HG03039 (cell line): ENCODE data around the gene CABLES2.

ENCODE experiments used
- ATAC-seq: cut with Tn5 transposase; IDR thresholded peaks from one replicate; pipeline ENCODE4 v1.9.1; 2021; ENCODE audit warnings: mild to moderate bottlenecking, moderate library complexity; ENCODE audit not compliant: unreplicated experiment

The CABLES2 gene

DNA sequence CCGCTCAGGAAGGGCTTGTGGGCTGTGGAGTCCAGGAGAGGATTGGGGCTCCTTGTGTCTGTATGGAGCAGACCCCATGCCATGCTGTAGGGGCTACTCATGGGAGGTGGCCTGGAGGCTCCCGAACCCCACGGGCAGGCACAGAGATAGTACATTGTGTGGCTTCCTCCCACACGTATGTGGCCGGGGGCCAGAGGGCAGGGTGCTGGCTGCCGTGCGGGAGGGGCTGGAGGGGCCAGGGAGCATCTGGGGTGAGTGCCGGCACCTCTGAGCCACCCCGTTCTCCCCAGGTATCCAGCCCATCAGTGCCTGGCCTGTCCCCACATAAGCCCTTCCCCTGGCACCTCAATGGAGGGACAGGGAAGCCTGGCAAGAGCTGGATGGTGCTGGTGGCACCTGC is 12.7 kb upstream of the CABLES2 start:
- no peak for ATAC-seq

DNA sequence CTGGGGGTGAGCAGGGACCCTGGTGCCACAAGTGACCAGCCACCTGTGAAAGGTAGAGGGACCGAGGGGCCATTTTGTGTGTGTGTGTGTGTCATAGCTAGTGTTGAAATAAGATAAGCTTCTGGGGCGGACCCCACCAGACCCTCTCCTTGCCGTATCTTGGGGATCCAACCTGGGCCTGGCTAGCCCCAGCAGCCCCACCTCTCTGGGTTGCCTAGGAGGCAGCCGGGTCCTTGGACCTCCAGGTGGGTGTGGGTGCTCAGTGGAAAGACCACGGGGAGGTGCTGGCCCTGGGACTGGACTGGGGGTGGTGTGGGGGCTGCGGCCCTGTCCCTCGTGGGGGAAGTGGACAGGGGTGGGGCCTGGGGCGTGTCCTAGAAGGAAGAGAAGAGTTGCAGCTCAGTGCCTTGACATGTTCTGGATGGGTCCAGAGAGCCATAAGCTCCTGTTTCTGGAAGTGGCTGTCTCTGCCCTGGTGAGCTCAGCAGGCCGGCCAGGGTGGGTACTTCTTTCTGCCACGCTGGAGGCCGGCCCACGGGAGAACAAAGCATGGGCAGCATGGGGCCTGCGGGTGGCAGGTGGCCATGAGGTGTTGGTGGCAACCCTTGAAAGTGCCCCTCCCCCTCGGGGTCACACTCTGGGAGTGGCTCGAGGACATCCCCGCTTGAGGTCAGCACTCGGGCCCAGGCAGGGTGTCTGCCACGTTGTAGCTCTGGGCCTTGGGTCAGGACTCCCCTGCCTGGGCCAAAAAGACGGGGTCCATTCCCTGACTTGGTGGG is 11.8 kb upstream of the CABLES2 start:
- no peak for ATAC-seq

DNA sequence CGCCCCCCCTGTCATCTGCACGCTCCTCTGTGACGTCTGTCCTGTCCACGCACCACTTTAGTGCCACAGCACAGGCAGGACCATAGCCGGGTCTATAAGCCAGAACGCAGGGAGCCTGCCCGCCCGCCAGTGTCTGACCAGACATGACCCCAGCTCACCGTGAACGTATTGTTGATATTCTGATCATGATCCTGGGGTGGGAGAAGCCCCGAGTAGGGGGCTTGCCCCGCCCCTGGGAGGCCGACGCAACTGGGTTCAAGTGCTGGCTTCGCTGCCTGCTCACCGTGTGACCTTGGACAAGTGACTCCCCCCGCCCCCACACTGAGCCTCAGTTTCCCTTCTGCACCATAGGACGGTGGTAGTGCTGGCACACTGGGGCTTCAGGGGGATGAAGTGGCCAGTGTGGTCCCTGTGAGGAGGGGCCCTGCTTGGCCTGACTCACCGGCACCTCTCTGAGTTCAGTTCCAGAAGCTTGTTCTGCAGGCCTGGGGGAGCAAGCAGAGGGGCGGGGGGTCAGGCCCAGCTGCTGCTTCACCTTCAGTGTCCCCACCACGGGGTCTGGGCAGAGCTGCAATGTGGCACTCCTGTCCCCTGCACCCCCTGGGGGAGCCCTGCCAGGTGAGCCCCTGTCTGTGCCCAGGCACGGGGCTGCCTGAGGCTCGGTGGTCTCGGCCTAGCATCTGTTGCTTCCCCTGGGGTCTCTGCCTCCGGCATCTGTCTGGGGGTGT is 11.1 kb upstream of the CABLES2 start:
- no peak for ATAC-seq

DNA sequence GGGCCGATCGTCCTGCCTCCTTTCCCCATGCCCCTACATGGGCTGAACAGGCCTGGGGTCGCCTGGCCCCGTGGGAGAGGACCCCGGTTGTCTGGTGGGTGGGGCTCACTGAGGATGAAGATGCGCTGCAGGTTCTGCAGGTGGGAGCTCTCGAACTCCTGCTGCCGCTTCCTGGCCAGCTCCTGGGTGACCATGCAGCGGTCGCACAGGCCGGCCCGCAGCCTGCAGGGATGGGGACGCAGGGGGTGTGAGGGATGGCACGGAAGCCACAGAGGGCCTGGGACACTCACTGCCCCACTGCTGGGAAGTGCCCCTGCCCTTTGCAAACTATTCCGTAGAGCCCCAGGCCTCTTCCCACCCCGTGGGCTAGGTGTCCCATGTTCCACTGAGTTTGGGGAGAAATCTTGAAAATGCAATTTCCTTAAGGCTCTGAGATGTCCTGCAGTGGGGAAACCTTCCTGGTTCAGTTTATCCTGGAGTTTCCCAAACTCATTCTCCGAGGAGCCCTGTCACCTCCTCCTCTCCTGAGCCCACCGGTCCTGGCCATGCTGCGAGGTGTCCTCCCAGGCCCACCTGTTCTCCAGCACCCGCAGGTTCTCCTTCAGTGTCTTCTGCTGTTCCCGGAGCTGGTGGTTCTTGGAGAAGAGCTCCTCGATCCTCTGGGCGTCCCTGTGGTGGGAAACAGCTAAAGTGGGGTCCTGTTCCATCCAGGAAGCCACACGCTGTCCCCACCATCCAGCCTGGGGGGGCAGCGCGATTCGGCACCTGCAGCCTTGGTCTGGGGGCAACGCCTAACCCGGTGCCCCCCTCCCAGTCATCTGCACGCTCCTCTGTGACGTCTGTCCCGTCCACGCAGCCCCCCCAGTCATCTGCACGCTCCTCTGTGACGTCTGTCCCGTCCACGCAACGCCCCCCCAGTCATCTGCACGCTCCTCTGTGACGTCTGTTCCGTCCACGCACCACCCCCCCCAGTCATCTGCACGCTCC is 9.9 kb upstream of the CABLES2 start:
- ATAC-seq: no peak

DNA sequence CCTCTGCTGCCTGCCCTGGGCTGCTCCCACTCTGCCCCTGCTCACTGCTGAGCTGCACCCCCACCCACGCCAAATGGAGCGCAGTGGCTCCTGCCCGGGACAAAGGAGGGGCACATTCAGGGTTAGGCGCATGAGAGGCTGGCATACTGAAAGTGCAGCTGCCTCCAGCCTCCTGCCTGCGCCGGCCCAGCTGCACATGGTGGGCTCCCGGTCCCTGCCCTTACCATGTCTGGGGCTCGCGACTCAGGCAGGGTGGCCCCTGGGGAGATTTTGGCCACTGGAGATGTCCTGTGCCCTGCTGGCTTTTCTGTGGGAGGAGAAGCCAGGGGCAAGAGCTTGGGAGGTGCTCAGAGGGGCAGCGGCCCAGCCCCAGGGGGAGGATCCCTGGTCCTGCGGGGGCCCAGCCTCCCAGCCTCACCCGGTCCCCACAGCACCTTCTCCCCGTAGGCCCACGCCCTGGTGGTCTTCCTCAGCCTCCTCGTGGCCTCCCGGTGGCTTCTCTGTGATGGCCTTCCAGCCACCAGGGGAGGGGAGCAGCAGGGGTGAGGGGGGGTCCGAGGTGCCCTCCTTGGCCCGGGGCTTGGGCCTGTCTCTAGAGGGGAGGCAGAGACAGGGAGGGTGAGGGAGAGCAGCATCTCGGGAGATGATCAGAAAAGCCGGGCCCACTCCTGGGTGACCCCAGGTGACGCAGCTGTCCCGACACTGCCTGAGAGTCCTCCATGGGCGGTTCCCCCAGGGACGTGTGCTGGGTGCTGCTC is 8.4 kb upstream of the CABLES2 start:
- ATAC-seq: no peak

DNA sequence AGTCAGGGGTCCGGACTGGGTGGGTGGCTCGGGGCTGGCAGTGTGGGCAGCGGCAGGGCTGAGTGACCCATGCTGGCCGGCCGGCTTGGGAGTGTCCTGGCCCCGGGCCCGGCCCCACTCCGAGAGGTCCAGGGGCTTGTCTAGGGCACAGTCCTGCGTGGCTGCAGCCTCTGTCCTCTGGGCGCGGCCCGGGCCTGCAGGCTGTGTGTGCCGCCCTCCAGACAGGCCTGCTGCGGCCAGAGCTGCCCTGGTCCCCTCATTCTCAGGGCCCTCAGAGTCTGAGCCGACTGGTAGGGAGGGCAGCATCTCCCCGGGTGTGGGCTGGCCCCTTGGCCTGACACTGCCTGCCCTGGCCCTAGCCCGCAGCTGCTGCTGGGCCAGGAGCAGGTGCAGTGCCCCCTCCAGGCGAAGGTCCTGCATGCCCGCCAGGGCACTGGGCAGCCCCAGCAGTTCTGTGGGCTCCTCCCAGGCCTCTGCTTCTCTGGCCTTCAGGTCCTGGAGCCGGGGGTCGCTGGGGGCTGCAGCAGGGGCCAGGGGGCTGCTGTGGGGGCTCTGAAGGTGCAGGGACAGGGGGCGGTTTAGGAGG is 6.9 kb upstream of the CABLES2 start:
- no peak for ATAC-seq

DNA sequence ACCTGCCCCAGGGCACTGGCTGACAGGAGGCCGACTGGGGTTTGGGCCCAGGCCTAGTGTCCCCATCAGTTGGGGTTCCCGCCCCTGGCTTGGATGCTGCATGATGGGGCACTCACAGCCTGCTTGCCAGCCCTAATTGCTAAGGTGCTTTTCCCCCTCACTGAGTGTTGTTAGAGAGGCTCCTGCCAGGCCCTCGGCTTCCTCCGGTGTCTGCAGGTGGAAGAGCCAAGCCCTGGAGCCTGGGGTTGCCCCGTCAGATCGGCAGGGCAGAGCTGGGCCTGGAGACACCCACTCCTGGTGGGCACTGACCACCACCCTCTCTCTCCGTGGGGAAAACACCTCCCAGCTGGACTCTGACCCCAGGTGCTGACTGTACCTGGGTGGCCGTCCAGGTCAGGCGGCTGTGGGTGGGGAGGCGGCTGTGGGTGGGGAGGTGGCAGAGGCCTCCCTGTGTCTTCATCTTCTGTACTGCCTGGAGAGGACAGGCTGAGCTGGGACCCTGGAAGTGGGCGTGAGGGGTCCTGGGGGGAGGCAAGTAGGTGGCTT is 6.0 kb upstream of the CABLES2 start:
- no peak for ATAC-seq

DNA sequence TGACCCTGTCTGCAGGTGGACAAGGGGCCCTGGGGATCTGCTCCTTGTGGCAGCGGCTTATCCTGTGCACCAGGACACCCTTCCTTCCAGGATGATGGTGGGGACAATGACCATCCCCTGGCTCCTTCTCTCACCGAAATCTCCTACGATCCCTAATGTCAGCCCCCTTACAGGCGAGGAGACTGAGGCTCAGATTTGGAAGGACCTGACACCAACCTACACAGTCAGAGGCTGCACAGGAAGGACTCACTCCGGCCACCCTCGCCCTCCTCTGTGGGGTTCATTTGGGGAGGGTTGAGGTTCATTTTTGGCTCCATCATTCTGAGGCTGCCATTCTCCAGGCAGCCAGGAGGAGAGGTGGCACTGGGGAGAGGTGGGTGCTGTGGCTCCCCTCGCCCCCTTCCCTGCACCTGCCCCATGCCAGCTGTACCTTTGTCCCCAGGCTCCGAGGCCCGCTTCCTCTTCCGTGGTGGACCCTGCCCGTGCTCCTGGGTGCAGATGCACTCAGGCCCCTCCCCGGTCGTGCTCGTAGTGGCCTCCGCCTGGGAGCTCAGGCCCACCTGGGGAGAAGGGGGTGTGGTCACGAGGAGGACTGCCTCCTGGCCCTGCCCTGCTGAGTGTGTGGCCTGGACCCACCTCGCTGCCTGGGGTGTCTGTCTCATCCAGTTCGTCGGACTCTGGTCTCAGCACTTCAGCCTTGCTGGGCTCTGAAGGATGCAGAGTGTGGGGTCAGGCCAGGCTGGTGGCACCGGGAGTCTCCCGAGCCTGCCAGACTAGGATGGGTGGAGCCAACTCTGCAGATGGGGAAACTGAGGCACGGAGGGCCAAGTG is 5.3 kb upstream of the CABLES2 start:
- ATAC-seq: no peak

DNA sequence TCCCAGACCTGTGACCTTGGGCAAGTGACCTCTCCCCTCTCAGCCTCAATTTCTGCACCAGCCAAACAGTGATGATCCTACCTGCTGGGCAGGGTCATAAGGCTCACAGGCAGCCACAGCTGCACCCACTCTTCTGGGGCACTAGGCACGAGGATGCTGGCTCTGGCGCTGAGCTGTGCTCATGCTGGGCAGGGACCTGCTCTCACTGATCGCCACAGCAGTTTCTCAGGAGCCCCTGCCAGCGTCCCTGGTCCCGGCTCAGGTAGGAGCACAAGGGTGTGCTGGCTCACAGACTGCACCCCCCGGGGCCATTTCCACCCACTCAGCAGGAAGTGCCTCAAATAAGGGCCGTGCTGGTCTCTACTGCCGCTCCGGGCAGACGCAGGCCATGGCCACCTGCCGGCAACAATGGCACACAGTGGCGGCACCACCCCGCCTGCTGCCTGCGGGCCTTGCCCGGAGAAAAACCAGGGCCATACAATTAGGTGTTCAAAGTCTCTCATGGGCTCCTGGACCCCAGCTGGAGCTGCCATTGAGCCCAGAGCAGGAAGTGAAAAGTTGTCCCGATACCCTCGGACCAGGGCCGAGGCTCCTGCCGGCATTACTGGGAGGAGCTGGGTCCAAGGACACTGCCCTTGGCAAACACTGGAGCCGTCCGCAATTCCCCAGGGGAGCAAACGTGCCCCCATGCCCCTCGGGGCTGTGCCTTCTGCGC is 4.6 kb upstream of the CABLES2 start:
- ATAC-seq: no peak

DNA sequence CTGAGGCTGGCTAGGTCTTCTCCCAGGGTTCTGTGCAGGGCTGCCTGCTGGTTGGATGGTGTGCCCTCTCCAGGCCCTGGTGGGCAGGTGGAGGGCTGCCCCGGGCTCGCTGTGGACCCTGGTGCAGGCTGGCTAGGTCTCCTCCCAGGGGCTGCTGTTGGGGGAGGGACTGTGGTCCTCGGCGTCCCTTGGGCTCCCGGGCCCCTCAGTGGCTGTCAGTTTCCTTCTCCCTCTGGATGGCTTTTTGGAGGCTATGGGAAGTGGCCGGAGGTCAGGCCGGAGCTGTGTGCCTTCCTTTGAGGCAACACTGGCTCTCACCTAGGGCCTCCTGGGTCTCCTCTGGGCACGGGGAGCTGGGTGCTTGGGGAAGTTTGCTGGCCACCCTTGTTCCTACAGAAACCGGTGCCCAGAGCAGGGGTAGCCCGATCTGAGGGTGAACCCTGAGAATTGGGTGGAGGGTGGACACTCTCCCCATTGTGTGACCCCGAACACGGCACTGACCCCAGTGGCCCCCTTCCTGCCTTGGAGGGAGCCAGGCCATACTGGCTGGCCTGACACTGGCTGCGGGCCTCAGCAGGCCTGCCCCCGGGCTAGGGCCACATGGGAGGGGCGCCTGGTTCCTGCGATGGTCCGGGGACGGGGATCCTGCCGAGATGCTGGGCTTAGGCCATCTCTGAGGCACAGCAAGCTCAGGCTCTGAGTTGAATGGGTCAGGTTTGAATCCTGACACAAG is 3.8 kb upstream of the CABLES2 start:
- no peak for ATAC-seq

DNA sequence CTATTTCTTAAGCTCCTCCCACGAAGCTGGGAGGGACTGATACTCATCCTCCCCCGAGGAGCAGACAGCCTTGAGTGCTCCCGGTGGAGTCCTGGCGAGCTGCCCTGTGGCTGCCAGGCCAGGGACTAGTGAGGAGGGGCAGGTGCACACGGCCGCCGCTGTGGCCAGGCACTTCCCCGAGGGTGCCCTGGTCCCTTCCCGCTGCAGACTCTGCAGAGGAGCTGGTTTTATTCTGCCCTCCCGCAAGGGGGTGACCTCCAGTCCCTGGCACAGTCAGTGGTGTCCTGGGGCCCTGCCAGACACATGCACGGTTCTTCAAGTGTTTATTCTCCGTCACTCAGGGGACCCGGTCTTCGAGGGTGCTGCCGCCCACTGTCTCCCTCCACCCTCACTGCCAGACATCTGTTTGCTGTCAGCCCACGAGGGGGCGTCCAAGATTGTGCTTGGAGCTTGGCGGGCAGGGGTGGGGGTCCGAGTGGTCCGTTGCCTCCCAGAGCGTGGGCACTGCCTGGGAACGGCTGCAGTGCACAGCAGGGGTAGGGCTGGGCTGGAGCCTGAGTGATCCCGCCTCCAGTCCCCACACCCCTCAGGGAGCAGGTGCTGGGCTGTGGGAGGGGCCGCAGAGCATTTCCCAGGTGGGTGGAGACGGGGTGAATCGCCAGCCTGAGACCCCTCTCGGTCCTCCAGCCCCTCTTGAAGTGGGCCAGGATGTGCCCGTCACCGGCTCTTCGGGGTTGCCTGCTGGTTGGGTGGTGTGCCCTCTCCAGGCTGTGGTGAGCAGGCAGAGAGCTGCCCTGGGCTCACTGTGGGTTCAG is 3.1 kb upstream of the CABLES2 start:
- ATAC-seq: no peak

DNA sequence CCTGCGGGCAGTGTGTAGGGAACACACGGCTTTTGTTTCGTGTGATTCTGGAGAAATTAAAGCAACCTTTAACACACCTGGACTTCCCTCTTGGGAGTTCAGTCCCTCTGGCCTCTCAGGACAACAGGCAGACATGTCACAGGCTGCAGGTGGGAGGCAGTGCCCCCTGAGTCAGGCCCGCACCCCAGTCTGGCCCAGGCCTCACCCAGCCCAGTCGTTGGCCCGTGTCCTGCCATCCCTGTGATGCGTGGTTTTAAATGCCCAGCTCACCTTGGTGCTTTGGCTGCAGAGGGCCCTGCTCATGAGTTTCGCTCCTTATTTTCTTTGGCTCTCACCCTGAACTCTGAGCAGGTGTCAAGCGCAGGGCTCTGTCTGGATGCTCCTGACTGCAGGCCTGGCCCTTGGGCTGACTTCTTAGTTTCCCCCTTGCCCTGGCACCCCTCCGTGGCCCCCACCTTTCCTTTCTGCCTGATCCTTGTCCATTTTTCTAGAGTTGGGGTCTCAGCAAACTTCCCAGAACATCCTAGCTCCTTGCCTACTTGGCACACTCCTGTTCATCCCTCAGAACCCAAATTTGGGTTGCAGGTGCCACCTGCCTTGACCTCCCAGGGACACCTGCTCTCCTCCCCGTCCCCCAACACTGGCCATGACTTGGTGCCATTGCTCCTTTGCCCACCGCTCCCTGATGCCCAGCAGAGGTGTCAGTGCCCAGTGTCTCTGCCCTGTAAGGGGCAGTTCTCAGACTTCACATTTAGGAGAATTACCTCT is 2.2 kb upstream of the CABLES2 start:
- no peak for ATAC-seq

DNA sequence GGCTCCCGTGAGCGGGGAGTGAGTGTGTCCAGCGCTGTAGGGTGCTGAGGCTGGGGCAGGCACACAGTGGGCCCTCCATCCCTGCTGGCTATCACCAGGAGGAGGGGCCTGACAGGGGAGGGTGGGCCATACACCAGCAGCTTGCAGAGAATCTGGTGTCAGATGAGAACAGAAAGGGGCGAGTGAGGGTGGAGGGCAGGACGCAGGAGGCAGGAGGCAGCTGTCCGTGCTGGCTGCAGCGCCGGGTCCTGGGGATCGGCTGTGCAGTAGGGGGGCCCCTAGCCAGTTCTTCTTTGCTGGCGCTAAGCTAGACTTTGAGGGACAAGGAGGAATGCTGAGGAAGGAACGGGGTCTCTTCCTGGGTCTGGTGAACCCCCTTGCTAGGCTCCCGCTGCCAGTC is 1.6 kb upstream of the CABLES2 start:
- ATAC-seq: no peak

DNA sequence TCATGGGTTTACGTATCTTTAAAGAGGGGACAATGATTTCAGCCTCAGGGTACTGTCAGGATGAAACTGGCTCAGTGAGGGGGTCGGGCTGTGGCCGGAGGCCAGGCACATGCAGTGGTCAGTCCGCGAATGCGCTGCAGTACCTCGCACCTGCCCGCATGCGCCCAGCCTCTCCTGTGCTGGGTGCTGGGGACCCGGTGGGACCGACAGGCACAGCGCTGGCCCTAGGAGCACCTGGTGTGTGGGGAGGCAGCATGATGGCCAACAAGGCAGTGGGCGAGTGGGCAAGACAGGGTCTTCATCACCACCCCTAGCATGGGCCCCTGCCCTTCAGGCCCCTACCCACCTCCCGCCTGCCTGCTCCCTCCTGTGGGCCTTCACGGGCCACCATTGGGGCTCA is 970 bp upstream of the CABLES2 start:
- no peak for ATAC-seq

DNA sequence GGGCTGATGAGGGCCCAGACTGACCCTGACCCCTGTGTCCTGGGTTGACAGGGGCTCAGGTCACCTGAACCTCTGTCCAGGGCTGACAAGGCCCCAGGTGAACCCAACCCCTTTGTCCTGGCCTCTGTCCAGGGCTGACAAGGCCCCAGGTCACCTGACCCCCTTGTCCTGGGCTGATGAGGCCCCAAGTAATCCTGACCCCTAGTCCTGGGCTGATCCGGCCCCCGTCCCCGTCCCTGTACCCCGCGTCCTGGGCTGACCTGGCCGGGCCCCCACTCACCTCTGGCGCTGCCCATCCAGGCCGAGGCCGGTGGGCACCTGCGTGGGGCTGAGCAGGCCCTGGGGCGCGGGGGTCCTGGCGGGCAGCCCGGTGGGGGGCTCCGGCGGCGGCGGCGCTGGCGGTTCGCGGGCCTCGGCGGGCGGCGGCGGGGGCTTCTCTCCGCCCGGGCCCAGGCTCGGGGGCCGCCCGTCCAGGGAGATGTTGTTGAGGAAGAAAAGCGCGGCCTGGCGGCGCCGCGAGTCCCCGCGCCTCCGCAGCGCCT is 379 bp downstream of the CABLES2 start:
- peak; percentile 8 for ATAC-seq

DNA sequence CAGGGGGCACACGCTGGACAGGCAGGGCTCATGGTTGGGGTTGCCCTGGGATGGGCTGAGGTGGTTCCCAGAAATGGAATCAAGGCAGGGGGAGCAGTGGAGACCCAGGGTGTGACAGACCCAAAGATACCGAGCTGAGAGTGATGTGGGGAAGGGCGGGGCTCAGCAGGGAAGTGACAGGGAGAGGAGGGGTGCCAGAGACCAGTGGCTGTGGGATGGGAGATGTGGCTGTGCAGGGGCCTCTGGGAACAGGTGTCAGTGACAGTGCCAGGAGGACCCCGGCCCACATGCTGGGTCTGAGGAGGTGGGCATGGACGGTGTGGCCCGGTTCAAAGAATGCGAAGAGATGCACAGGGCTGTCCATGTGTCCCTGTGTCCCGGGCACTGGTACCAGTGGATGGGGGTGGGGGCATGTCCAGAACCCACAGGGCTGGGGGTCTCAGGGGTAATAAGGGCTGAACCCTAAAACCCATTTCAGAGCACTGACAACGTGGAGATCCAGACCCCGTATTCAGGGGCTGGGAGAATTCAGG is 1.0 kb downstream of the CABLES2 start:
- no peak for ATAC-seq
